Aorta (tissue), 5 donors: ENCODE data around the gene ZDHHC5. TPM values are rescaled to one million over a fixed set of nuclear protein-coding genes. Genes with fewer than 3 reads are reported as not detected.

ENCODE experiments used
- ATAC-seq: fragments of 200-7000 bp; cut with Tn5 transposase; one replicate; pipeline ENCODE4 v1.9.1; 2022; ENCODE audit warnings: moderate library complexity; ENCODE audit not compliant: low FRiP score
- DNase-seq, 2 donors: peaks; one replicate each; pipeline ENCODE4 v3.0.0-alpha.2; 2020
- H3K27ac ChIP-seq, 2 donors: one replicate each; pipeline ENCODE4 v1.5.1; 2013; ENCODE audit warnings: low read length in 2 of 2, mild to moderate bottlenecking in 2 of 2, moderate library complexity in 2 of 2, control low read depth in 1 of 2, inconsistent platforms in 1 of 2, low read depth in 1 of 2
- H3K27me3 ChIP-seq, 2 donors: one replicate each; pipeline ENCODE4 v1.6.1; 2013; ENCODE audit warnings: control low read depth in 1 of 2, low read length in 1 of 2, mild to moderate bottlenecking in 1 of 2, moderate library complexity in 1 of 2; ENCODE audit not compliant: insufficient read depth in 2 of 2, control insufficient read depth in 1 of 2
- H3K36me3 ChIP-seq, 2 donors: one replicate each; pipeline ENCODE4 v1.6.1; 2013; ENCODE audit warnings: control low read depth in 1 of 2, low read length in 1 of 2, mild to moderate bottlenecking in 1 of 2; ENCODE audit not compliant: insufficient read depth in 2 of 2, control insufficient read depth in 1 of 2
- H3K4me1 ChIP-seq, 2 donors: one replicate each; pipeline ENCODE4 v1.6.1; 2013; ENCODE audit warnings: low read length in 2 of 2, control low read depth in 1 of 2, mild to moderate bottlenecking in 1 of 2, moderate library complexity in 1 of 2; ENCODE audit not compliant: insufficient read depth in 2 of 2, control insufficient read depth in 1 of 2
- H3K4me3 ChIP-seq, 2 donors: one replicate each; pipeline ENCODE4 v1.5.1; 2013; ENCODE audit warnings: low read length in 2 of 2, control low read depth in 1 of 2, mild to moderate bottlenecking in 1 of 2
- H3K9me3 ChIP-seq: one replicate; pipeline ENCODE4 v1.6.1; 2013; ENCODE audit warnings: mild to moderate bottlenecking, low read length; ENCODE audit not compliant: control insufficient read depth
- WGBS, 2 donors: extraction: QIAGEN DNeasy Blood & Tissue Kit; methylation state at CpG; one replicate each; pipeline ENCODE4 v1.1.7; 2013; 5-methylcytosine and 5-hydroxymethylcytosine counted together
- intact Hi-C, 2 donors: fragments of 100-400 bp; cut with DNase I; formaldehyde crosslinking; loops; one replicate each; pipeline versions ENCODE4 v1.14.2 to v1.15.0; 2022
- polyA plus RNA-seq, 2 donors: library from polyadenylated mRNA; stranded (reverse); fragments of 200-250 nt; gene quantifications; one replicate each; pipeline ENCODE4 v1.2.3, GENCODE V29; 2013
- total RNA-seq, 2 donors: library from RNA; stranded (reverse); fragmentation: NEBNext Ultra II Directional; extraction: Animal tissue kit (Norgen Biotek cat#: 25700); gene quantifications; one replicate each; pipeline ENCODE4 v1.2.1, GENCODE V29; 2021
- donor health status: healthy with polysubstance abuse.
- donor health status: Bipolar disorder and iron deficiency.
- donor health status: DM: no; HTN: no; CAD: no.
- donor health status: DM: no; HTN: no; CAD: no.
- donor health status: DM: yes; HTN: yes; CAD: no.

Gene ZDHHC5
- total and polyA plus RNA-seq, 4 donors: 11.3 to 51.0 (median 32.7) TPM

GRCh38 chr11:57632116-57632515 is 35.8 kb upstream of the ZDHHC5 start:
- no peak for ATAC-seq
- whole genome bisulfite sequencing, 2 donors: 76 to 77% methylated on average over 5 of the region's 5 CpGs
- Histone ChIP-seq H3K4me1 (no peaks in the 10 kb centered on the region), H3K27ac (no peak overlapping the region), H3K4me3 (no peak overlapping the region), H3K27me3 (no peaks in the 10 kb centered on the region), H3K9me3 (no peaks in the 10 kb centered on the region), H3K36me3 (no peaks in the 10 kb centered on the region)
- intact Hi-C loops: no loop called here
- no peak for DNase-seq

- Histone ChIP-seq H3K36me3 (no peaks in the 10 kb centered on the region), H3K27me3 (no peaks in the 10 kb centered on the region), H3K27ac (no peak overlapping the region), H3K4me3 (no peak overlapping the region), H3K9me3 (no peaks in the 10 kb centered on the region), H3K4me1 (no peaks in the 10 kb centered on the region)
- DNase-seq: no peak
- WGBS, 2 donors: 82 to 88% methylated on average over 6 of the region's 6 CpGs
- ATAC-seq: no peak
- intact Hi-C loops: no loop called here
Observed at GRCh38 chr11:57633394-57634070, 34.4 kb upstream of the ZDHHC5 start.

DNA sequence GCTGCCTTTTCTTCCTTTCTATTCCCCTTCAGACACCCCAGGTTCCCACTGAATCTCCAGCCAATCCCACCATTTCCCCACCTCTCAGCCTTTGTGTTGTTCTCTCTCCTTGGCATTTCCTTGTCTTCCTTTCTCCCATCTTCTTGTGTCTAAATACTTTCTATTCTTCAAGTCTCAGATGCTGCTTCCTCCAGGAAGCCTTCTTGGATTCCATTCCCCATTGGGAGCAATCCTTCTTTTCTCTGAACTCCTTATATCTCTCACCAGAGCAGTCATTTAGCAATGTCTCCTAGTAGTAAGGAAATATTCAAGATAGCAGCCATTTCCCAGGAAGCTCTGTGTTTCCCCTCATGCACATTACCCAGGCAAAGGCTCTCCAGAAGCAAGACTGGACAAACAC is 33.6 kb upstream of the ZDHHC5 start:
- Histone ChIP-seq H3K4me1 (peaks cover 0 to 2% of the 10 kb centered on the region in 2 donors), H3K27ac (no peak overlapping the region), H3K27me3 (no peaks in the 10 kb centered on the region), H3K36me3 (no peaks in the 10 kb centered on the region), H3K4me3 (no peak overlapping the region), H3K9me3 (no peaks in the 10 kb centered on the region)
- DNase-seq (no peak), ATAC-seq (no peak)
- intact Hi-C loops: no loop called here

GRCh38 chr11:57635246-57635645 is 32.7 kb upstream of the ZDHHC5 start:
- Histone ChIP-seq H3K36me3 (no peaks in the 10 kb centered on the region), H3K27me3 (no peaks in the 10 kb centered on the region), H3K27ac (no peak overlapping the region), H3K4me1 (peaks cover 0 to 5% of the 10 kb centered on the region in 2 donors), H3K4me3 (no peak overlapping the region), H3K9me3 (no peaks in the 10 kb centered on the region)
- no peak for ATAC-seq
- intact Hi-C loops: loop anchor here in 1 of 2 donors (5.0 kb wide), 1 partner anchor 38 kb away; the partner anchor contains the start of gene SERPING1
- WGBS, 2 donors: 87 to 90% methylated on average over 8 of the region's 8 CpGs
- peak in 1 of 2 donors; percentile 6 for DNase-seq

DNA sequence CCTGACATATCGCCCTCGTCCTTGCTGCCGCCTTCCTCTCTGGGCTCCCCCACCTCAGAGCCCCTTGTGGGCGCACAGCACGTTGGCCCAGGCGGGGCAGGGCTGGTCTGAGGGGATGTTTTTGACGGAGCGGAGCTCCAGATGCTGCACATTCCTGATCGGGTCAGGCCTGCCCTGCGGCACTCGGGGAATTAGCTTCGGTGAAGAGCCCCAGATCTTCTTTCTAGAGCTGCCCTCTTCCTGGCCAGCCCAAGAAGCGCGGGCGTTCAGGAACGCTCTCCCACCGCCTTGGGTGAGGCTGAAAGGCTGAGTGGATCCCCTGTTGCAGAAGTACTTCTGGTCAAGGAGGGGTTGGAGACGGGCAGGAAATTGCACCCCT is 30.3 kb upstream of the ZDHHC5 start:
- DNase-seq (peak in 1 of 2 donors; percentile 65), ATAC-seq (peak; percentile 23)
- H3K27ac ChIP-seq: no peak overlapping the region
- no peaks in the 10 kb centered on the region for H3K36me3 ChIP-seq
- 7 to 13% methylated on average over 18 of the region's 18 CpGs for WGBS, 2 donors
- no peaks in the 10 kb centered on the region for H3K9me3 ChIP-seq
- H3K4me1 ChIP-seq: peaks cover 0 to 5% of the 10 kb centered on the region in 2 donors
- no peaks in the 10 kb centered on the region for H3K27me3 ChIP-seq
- intact Hi-C loops: loop anchor here in 1 of 2 donors (5.0 kb wide), 1 partner anchor 40 kb away; the partner anchor contains the start of gene SERPING1
- H3K4me3 ChIP-seq: peak overlapping the region; percentile 98 to 99

- Histone ChIP-seq H3K4me3 (peak overlapping the region; percentile 98 to 99), H3K4me1 (peaks cover 0 to 5% of the 10 kb centered on the region in 2 donors), H3K9me3 (no peaks in the 10 kb centered on the region), H3K27ac (peak overlapping the region in 1 of 2 donors; percentile 42), H3K27me3 (no peaks in the 10 kb centered on the region), H3K36me3 (no peaks in the 10 kb centered on the region)
- ATAC-seq: peak; percentile 79
- intact Hi-C loops: loop anchor here in 1 of 2 donors (5.0 kb wide), 1 partner anchor 41 kb away; the partner anchor contains the start of gene SERPING1
- 0 to 1% methylated on average over 46 to 47 of the region's 47 CpGs for WGBS, 2 donors
- peak; percentile 79 to 91 for DNase-seq
Observed at GRCh38 chr11:57638005-57638781, 29.7 kb upstream of the ZDHHC5 start.

GRCh38 chr11:57638811-57639320 is 29.0 kb upstream of the ZDHHC5 start:
- ATAC-seq: peak; percentile 21
- Histone ChIP-seq H3K27ac (no peak overlapping the region), H3K4me3 (peak overlapping the region; percentile 98 to 99), H3K36me3 (no peaks in the 10 kb centered on the region), H3K27me3 (no peaks in the 10 kb centered on the region), H3K4me1 (peaks cover 0 to 5% of the 10 kb centered on the region in 2 donors), H3K9me3 (no peaks in the 10 kb centered on the region)
- intact Hi-C loops: loop anchor here in 1 of 2 donors (5.0 kb wide), 1 partner anchor 42 kb away; the partner anchor contains the start of gene SERPING1
- DNase-seq: peak in 1 of 2 donors; percentile 75
- 1% methylated on average over 18 to 19 of the region's 19 CpGs for WGBS, 2 donors

GRCh38 chr11:57639321-57640067 is 28.4 kb upstream of the ZDHHC5 start:
- Histone ChIP-seq H3K27ac (no peak overlapping the region), H3K27me3 (no peaks in the 10 kb centered on the region), H3K4me3 (peak overlapping the region in 1 of 2 donors; percentile 98), H3K36me3 (no peaks in the 10 kb centered on the region), H3K9me3 (no peaks in the 10 kb centered on the region), H3K4me1 (peaks cover 0 to 5% of the 10 kb centered on the region in 2 donors)
- DNase-seq: no peak
- ATAC-seq: no peak
- WGBS, 2 donors: 14 to 16% methylated on average over 13 to 15 of the region's 15 CpGs
- intact Hi-C loops: loop anchor here (2.0 to 10.0 kb wide), 4 partner anchors 42 to 185 kb away; partner anchors contain the start of gene SERPING1 (in 2 of the 2)
